GM12865 (cell line): ENCODE data around the gene LRRC73.

ENCODE experiments used
- DNase-seq: peaks from one replicate; pipeline ENCODE4 v3.0.0; 2010; ENCODE audit warnings: low read depth
- H3K4me3 ChIP-seq: 2 replicates; pipeline ENCODE4 v1.5.1; 2011; ENCODE audit warnings: mild to moderate bottlenecking, low read depth, low read length, control low read depth
- CTCF ChIP-seq: IDR thresholded peaks from 2 replicates; pipeline ENCODE4 v1.5.1; 2011; ENCODE audit warnings: low read length, control low read depth, low read depth, inconsistent platforms; ENCODE audit not compliant: insufficient read depth; ENCODE audit errors: missing control alignments

LRRC73 gene

GRCh38 chr6:43532201-43532600 is 22.1 kb upstream of the LRRC73 start:
- no peak overlapping the region for H3K4me3 ChIP-seq
- DNase-seq = no peak
- TF ChIP-seq CTCF = no peak

GRCh38 chr6:43524483-43524961 is 14.4 kb upstream of the LRRC73 start:
- DNase-seq = no peak
- no peak overlapping the region for H3K4me3 ChIP-seq
- TF ChIP-seq CTCF = no peak

GRCh38 chr6:43523284-43523683 is 13.1 kb upstream of the LRRC73 start:
- no peak for TF ChIP-seq CTCF
- H3K4me3 ChIP-seq = no peak overlapping the region
- DNase-seq = no peak

- no peak for TF ChIP-seq CTCF
- DNase-seq = no peak
- no peak overlapping the region for H3K4me3 ChIP-seq
Observed at GRCh38 chr6:43522547-43523261, 12.6 kb upstream of the LRRC73 start.

- no peak overlapping the region for H3K4me3 ChIP-seq
- TF ChIP-seq CTCF = no peak
- DNase-seq = no peak
Observed at GRCh38 chr6:43521836-43522235, 11.7 kb upstream of the LRRC73 start.

- TF ChIP-seq CTCF = no peak
- no peak overlapping the region for H3K4me3 ChIP-seq
Observed at GRCh38 chr6:43520097-43520496, 10.0 kb upstream of the LRRC73 start.

More at GRCh38 chr6:43520097-43520496, 10.0 kb upstream of the LRRC73 start:
- no peak for DNase-seq
